Sciatic nerve (tissue), 2 donors: ENCODE results near the gene ADCY9. TPM values are rescaled to one million over a fixed set of nuclear protein-coding genes. Genes with fewer than 3 reads are reported as not detected.
"Not testable (repeated sequence)": the region's sequence is repeated elsewhere in the genome, so short reads cannot be mapped to it uniquely, and the experiment has no call there.

Experiments used
- ATAC-seq: fragments of 200-7000 bp; cut with Tn5 transposase; one replicate; pipeline ENCODE4 v1.9.1; 2020; ENCODE audit warnings: mild to moderate bottlenecking, moderate library complexity
- DNase-seq: peaks from one replicate; pipeline ENCODE4 v3.0.0-alpha.2; 2020; ENCODE audit warnings: low spot score
- intact Hi-C: fragments of 100-400 bp; cut with DNase I; formaldehyde crosslinking; loops from one replicate; pipeline ENCODE4 v1.14.2; 2022
- total RNA-seq: library from RNA; stranded (reverse); fragmentation: NEBNext Ultra II Directional; extraction: Animal tissue kit (Norgen Biotek cat#: 25700); gene quantifications from one replicate; pipeline ENCODE4 v1.2.1, GENCODE V29; 2021
- donor health status: DM: no; HTN: no; CAD: no.
- donor health status: DM: no; HTN: no; CAD: no.

Gene ADCY9
- 25.9 TPM for total RNA-seq

GRCh38 chr16:4116325-4117249 lies at the start of gene ADCY9:
Gene ADCY9 (minus strand): TSS chr16:4116442. CDS start chr16:4115442, 1,000 bp downstream.
- intact Hi-C loops = loop anchor here (10.0 kb wide), 1 partner anchor 102 kb away; no protein-coding TSS in a partner anchor
- DNase-seq (peak; percentile 87), ATAC-seq (peak; percentile 78)

DNA sequence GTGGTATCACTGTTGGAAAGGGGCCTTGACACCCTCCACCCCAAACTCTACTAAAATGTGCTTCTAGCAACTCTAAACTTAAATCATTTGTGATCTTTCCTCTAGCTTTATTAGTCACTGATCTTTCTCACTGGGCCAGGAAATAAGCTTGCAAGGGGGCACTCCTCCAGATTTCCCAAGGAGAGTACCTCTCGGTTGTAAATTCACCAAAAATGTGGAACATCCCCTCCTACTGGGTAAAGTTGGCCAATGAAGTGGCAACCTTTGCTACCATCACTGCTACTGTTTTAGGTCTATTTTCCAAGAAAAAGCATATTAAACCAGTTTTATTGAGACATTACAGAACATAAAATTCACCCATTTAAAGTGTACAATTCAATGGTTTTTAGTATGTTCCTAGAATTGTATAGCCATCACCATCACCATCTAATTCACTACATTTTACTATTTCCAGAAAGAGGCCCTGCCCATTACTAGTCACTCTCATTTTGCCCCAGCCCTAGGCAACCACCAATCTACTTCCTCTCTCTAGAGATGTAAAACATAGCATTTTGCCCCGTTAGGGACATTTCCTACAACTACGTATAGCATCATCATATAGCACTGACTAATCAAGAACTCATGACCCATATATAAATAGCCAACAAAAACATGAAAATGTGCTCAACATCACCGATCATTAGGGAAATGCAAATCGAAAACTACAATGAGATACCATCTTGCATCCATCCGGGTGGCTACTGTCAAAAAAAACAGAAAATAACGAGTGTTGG lies 44.6 kb upstream of the ADCY9 start:
- intact Hi-C loops = no loop called here
- DNase-seq (no peak), ATAC-seq (no peak)

- intact Hi-C loops = no loop called here
- ATAC-seq (no peak), DNase-seq (no peak)
Measured at GRCh38 chr16:4159726-4160125, 43.5 kb upstream of the ADCY9 start.

- DNase-seq (no peak), ATAC-seq (no peak)
- intact Hi-C loops = no loop called here
Measured at GRCh38 chr16:4158143-4159093, 42.2 kb upstream of the ADCY9 start.

GRCh38 chr16:4157376-4157825 lies 41.2 kb upstream of the ADCY9 start:
- intact Hi-C loops = no loop called here
- ATAC-seq = no peak
- no peak for DNase-seq

GRCh38 chr16:4156503-4156902 lies 40.3 kb upstream of the ADCY9 start:
- not testable (repeated sequence) for DNase-seq

DNA sequence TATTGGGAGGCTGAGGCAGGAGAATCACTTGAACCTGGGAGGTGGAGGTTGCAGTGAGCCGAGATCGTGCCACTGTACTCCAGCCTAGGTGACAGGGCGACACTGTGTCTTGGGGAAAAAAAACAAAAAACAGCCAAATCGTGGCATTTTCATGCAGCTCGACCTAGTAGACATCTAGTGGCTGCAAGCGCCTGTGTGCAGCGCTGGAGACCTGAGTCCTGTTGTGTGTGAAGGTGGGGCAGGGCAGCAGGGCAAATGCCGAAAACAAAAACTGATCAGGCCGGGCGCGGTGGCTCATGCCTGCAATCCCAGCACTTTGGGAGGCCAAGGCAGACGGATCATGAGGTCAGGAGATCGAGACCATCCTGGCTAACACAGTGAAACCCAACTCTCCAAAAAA lies 37.1 kb upstream of the ADCY9 start:
- intact Hi-C loops, ATAC-seq, DNase-seq: not testable (repeated sequence)

More at GRCh38 chr16:4156503-4156902, 40.3 kb upstream of the ADCY9 start:
- ATAC-seq, intact Hi-C loops: not testable (repeated sequence)

DNA sequence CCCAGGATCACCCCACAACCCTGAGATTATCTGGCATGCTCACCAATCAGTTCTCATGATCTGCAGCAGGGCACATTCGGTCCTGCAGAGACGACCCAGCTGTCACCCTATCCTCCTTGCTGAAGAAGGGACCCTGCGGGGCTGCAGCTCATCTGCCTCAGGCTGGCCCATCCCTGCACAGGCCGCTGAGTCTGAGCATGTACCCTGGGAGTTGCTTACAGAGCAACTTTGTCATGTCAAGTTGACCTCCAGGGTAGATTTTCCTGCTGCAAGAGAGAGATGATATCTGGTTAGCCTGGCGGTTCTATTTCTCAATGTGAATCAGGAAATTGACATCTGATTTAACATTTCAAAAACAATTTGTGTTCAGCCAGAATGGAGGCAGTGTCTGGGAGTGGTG lies 36.0 kb upstream of the ADCY9 start:
- intact Hi-C loops = no loop called here
- ATAC-seq = no peak
- DNase-seq = no peak

- no peak for DNase-seq
- no peak for ATAC-seq
- intact Hi-C loops = no loop called here
Measured at GRCh38 chr16:4147236-4147635, 31.0 kb upstream of the ADCY9 start.

GRCh38 chr16:4142268-4142667 lies 26.0 kb upstream of the ADCY9 start:
- ATAC-seq (no peak), DNase-seq (no peak)
- intact Hi-C loops = no loop called here

DNA sequence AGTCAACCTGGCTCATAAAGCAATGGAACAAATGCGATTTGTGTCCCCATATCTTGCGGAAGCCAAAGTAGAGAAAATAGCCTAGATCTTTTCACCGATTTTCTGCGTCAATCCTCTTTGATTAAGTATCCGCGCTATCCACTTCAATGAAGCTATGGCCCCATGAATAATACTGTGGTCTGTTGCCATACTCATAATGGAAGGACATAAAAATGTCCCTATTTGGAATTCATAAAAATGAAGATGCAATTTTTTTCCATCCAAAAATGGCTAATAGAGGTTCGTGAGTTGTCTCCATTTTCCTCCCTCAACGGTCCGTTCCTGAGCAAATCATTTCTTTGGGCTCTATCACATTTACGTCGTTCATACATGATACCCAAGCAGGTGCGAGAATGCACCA lies 25.4 kb upstream of the ADCY9 start:
- intact Hi-C loops = no loop called here
- no peak for DNase-seq
- no peak for ATAC-seq

- DNase-seq = no peak
- intact Hi-C loops = no loop called here
- ATAC-seq = no peak
Measured at GRCh38 chr16:4140652-4141051, 24.4 kb upstream of the ADCY9 start.

DNA sequence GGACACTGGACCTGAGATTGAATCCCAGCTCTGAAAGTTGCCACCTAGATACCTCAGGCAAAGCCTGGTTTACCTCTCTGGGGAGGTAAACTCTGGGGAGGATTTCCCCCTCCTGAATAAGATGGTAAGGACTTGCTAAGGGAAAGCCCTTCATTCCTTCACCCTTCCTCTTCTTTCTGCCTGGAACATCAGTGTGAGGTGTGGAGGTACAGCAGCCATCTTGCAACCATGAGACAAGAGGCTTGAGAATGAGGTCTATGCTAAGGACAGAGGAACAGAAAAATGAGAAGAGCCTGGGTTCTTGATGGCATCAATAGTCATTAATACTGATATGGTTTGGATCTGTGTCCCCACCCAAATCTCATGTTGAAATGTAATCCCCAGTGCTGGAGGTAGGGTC lies 23.7 kb upstream of the ADCY9 start:
- intact Hi-C loops = no loop called here
- no peak for ATAC-seq
- DNase-seq = no peak

DNA sequence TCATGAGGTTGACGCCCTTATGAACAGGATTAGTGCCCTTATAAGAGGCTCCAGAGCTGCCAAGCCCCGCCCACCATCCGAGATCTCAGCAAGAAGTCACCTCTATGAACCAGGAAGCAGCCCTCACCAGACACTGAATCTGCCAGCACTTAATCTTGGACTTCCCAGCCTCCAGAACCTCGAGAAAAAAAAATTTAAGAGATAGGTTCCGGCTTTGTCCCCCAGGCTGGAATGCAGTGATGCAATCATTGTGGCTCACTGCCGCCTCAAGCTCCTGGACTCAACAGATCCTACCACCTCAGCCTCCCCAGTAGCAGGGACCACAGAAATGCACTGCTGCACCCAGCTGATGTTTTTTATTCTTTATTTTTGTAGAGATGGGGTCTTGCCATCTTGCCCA lies 22.5 kb upstream of the ADCY9 start:
- ATAC-seq = no peak
- intact Hi-C loops = no loop called here
- no peak for DNase-seq

DNA sequence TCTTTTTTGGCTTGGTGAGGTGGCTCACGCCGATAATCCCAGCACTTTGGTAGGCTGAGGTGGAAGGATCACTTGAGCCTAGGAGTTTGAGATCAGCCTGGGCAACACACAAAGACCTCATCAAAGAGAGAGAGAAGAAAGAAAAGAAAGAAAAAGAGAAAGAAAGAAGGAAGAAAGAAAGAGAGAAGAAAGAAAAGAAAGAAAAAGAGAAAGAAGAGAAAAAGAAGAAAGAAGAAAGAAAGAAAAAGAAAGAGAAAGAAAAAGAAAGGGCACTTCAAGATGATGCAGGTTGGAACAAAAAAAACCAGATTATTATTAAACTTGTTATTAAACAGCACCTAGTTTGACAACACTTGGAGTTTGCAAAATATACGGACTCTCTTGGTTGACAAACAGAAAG lies 21.2 kb upstream of the ADCY9 start:
- DNase-seq (no peak), ATAC-seq (no peak)
- intact Hi-C loops = no loop called here

- DNase-seq (no peak), ATAC-seq (no peak)
- intact Hi-C loops = no loop called here
Measured at GRCh38 chr16:4136229-4136813, 20.1 kb upstream of the ADCY9 start.

GRCh38 chr16:4135537-4135936 lies 19.3 kb upstream of the ADCY9 start:
- no peak for ATAC-seq
- DNase-seq = no peak
- intact Hi-C loops = no loop called here

DNA sequence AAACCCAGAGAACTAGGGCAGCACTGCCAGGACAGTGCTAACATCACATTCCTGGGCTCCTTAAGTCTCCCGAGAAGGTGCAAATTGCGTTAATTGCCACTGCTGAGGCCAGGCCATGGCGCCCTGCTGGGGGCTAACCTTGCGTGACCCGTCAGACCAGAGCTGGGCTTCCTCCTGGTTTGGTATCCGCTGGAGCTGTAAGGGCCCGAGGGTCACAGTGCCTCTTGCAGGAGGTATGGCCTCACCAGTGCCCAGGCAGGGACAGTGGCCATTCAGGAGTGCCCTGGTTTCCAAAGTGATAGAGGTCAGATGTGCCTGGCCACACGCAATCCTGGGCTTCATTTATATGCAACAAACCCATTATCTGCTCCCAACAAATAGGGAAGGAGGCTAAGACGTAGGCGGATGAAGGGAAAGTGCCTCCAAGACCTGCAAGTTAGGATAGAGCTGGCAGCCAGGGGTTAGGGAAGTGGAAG lies 17.7 kb upstream of the ADCY9 start:
- intact Hi-C loops = no loop called here
- no peak for DNase-seq
- ATAC-seq = no peak
